K562 (cell line): ENCODE measurements around the gene PLAAT4. TPM values are rescaled to one million over a fixed set of nuclear protein-coding genes. Genes with fewer than 3 reads are reported as not detected.

Experiments
- IRF2 ChIP-seq: sonication (generic); formaldehyde crosslinking; IDR thresholded peaks from 2 replicates; pipeline ENCODE4 v1.8.1; 2022; ENCODE audit warnings: mild to moderate bottlenecking, missing genetic modification reagents
- NELFE ChIP-seq: IDR thresholded peaks from 2 replicates; pipeline ENCODE4 v1.6.1; 2011; ENCODE audit warnings: mild to moderate bottlenecking; ENCODE audit not compliant: insufficient read depth, insufficient read length
- NFIC ChIP-seq: fragments of 450-650 bp; IDR thresholded peaks from 2 replicates; pipeline ENCODE4 v1.6.1; 2017; ENCODE audit warnings: mild to moderate bottlenecking, inconsistent platforms
- NRF1 ChIP-seq, 2 experiments: fragments of 450-650 bp; IDR thresholded peaks in 1 of 2; conservative IDR thresholded peaks in 1 of 2; 2 replicates each; pipeline ENCODE4 v1.6.1; 2014; ENCODE audit warnings: mild to moderate bottlenecking in 2 of 2
- PML ChIP-seq: IDR thresholded peaks from 2 replicates; pipeline ENCODE4 v1.6.1; 2012; ENCODE audit warnings: low read length, inconsistent platforms
- TCF7L2 ChIP-seq: fragments of 150-350 bp; IDR thresholded peaks from 2 replicates; pipeline ENCODE4 v1.6.1; 2016; ENCODE audit warnings: low read depth, mild to moderate bottlenecking, low read length, moderate library complexity
- ZBTB1 ChIP-seq: sonication (generic); formaldehyde crosslinking; IDR thresholded peaks from 2 replicates; pipeline ENCODE4 v1.8.1; 2023; ENCODE audit warnings: missing genetic modification reagents, low read depth, mild to moderate bottlenecking, borderline replicate concordance
- ZNF232 ChIP-seq: sonication (generic); formaldehyde crosslinking; IDR thresholded peaks from 2 replicates; pipeline ENCODE4 v1.8.0; 2022; ENCODE audit warnings: mild to moderate bottlenecking, missing genetic modification reagents
- polyA plus RNA-seq, 8 experiments: library from polyadenylated mRNA; depleted of rRNA in 4 of 8; stranded (reverse) in 5 of 8; unstranded in 3 of 8; fragments of >200 nt; fragmentation: Nextera tagmentation in 2 of 8; fragmentation: Illumina TruSeq in 1 of 8; extraction: Ambion mirVana in 2 of 8; extraction: Trizol in 1 of 8; gene quantifications; 2 replicates each; pipeline versions ENCODE4 v1.2.1 to v1.2.3, GENCODE V29; 2011 to 2014; ENCODE audit warnings: inconsistent platforms in 1 of 8, missing spikeins in 1 of 8
- total RNA-seq, 7 experiments: library from RNA; depleted of rRNA in 6 of 7; stranded (reverse); fragments of >200 nt in 6 of 7; fragmentation: Illumina TruSeq in 2 of 7; extraction: Trizol in 2 of 7; gene quantifications; 2 replicates each; pipeline versions ENCODE4 v1.2.1 to v1.2.3, GENCODE V29; 2011 to 2021; ENCODE audit warnings: low replicate concordance in 1 of 7
- TF ChIP-seq, protein P1 (sequence below): sonication (generic); formaldehyde crosslinking; IDR thresholded peaks from 2 replicates; pipeline ENCODE4 v1.8.0; 2023; ENCODE audit warnings: missing genetic modification reagents, mild to moderate bottlenecking, borderline replicate concordance
- TF ChIP-seq, protein P2 (sequence below): fragments of 250-450 bp; sonication (Bioruptor Pico); IDR thresholded peaks from 2 replicates; pipeline ENCODE4 v1.8.0; 2022; ENCODE audit warnings: inconsistent platforms, mild to moderate bottlenecking, moderate library complexity, borderline replicate concordance
- TF ChIP-seq, protein P3 (sequence below): fragments of 250-450 bp; sonication (Bioruptor Pico); IDR thresholded peaks from 2 replicates; pipeline ENCODE4 v1.5.0; 2020; ENCODE audit warnings: mild to moderate bottlenecking
- TF ChIP-seq, protein P4 (sequence below): fragments of 450-650 bp; IDR thresholded peaks from 2 replicates; pipeline ENCODE4 v1.6.1; 2016; ENCODE audit warnings: low read depth, mild to moderate bottlenecking, moderate library complexity
- TF ChIP-seq, protein P5 (sequence below): sonication (generic); formaldehyde crosslinking; IDR thresholded peaks from 2 replicates; pipeline ENCODE4 v1.8.0; 2022; ENCODE audit warnings: missing genetic modification reagents, mild to moderate bottlenecking, borderline replicate concordance

The PLAAT4 gene
- total and polyA plus RNA-seq, 9 of the 15 experiments (the other 6 are each of a cell fraction or from before 2014, with no cell fraction given) = 0.54 to 3.0 (median 1.3) TPM; not detected in 1

DNA sequence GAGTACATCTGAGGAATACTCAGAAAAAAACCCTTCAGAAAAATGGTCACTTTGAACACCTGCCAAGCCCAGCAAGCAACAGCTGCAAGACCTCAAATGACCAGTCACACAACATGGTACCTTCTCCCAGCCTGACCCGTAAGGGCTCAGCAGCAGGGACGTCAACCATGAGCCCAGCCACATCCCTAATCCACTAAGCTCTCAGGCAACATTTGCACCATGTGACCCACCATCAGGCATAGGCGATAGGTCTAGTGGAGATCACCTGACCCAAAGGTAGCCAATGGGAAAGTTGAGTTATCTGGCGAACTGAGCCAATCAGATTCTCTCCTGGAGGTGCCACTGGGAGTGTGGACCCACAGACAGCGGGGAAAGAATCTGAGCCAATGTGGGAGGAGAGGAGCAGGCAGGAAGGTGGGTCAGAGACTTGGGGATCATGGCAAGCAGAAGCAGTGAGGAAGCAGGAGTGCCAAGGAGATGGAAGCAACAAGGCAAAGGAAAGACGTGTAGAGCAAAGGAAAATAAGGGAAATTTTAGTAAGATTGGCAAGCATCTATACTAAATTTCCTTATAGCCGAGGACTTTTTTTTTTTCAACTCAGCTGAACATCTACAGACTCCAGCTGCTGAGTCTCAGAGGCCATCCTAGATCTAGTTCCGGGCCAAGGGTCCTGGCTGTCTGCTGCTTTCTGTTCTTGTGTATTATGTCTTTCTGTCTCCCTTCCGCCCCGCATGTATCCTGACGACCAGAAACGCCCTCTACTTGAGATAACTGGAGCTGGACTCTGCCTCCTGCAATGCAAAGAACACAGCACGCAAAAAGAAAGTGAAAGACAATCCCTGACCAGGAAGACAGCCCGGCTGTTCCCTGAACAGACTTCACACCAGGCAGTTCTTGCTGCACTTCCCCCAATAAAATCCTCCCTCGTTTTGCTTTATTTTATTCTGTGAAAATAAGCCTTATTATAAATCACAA lies 37.6 kb downstream of the PLAAT4 start (continued):
- TF ChIP-seq, protein P1, sequence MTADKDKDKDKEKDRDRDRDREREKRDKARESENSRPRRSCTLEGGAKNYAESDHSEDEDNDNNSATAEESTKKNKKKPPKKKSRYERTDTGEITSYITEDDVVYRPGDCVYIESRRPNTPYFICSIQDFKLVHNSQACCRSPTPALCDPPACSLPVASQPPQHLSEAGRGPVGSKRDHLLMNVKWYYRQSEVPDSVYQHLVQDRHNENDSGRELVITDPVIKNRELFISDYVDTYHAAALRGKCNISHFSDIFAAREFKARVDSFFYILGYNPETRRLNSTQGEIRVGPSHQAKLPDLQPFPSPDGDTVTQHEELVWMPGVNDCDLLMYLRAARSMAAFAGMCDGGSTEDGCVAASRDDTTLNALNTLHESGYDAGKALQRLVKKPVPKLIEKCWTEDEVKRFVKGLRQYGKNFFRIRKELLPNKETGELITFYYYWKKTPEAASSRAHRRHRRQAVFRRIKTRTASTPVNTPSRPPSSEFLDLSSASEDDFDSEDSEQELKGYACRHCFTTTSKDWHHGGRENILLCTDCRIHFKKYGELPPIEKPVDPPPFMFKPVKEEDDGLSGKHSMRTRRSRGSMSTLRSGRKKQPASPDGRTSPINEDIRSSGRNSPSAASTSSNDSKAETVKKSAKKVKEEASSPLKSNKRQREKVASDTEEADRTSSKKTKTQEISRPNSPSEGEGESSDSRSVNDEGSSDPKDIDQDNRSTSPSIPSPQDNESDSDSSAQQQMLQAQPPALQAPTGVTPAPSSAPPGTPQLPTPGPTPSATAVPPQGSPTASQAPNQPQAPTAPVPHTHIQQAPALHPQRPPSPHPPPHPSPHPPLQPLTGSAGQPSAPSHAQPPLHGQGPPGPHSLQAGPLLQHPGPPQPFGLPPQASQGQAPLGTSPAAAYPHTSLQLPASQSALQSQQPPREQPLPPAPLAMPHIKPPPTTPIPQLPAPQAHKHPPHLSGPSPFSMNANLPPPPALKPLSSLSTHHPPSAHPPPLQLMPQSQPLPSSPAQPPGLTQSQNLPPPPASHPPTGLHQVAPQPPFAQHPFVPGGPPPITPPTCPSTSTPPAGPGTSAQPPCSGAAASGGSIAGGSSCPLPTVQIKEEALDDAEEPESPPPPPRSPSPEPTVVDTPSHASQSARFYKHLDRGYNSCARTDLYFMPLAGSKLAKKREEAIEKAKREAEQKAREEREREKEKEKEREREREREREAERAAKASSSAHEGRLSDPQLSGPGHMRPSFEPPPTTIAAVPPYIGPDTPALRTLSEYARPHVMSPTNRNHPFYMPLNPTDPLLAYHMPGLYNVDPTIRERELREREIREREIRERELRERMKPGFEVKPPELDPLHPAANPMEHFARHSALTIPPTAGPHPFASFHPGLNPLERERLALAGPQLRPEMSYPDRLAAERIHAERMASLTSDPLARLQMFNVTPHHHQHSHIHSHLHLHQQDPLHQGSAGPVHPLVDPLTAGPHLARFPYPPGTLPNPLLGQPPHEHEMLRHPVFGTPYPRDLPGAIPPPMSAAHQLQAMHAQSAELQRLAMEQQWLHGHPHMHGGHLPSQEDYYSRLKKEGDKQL (CRISPR knock-in tag) = no peak
- peak; percentile 16; the same call in 1 of the 2 replicates for TF ChIP-seq PML
- TF ChIP-seq, protein P2, sequence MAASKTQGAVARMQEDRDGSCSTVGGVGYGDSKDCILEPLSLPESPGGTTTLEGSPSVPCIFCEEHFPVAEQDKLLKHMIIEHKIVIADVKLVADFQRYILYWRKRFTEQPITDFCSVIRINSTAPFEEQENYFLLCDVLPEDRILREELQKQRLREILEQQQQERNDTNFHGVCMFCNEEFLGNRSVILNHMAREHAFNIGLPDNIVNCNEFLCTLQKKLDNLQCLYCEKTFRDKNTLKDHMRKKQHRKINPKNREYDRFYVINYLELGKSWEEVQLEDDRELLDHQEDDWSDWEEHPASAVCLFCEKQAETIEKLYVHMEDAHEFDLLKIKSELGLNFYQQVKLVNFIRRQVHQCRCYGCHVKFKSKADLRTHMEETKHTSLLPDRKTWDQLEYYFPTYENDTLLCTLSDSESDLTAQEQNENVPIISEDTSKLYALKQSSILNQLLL (CRISPR knock-in tag) = no peak
- TF ChIP-seq ZNF232 = no peak
- no peak for TF ChIP-seq ZBTB1 (CRISPR knock-in tag)
- TF ChIP-seq TCF7L2 = no peak
- TF ChIP-seq, protein P3, sequence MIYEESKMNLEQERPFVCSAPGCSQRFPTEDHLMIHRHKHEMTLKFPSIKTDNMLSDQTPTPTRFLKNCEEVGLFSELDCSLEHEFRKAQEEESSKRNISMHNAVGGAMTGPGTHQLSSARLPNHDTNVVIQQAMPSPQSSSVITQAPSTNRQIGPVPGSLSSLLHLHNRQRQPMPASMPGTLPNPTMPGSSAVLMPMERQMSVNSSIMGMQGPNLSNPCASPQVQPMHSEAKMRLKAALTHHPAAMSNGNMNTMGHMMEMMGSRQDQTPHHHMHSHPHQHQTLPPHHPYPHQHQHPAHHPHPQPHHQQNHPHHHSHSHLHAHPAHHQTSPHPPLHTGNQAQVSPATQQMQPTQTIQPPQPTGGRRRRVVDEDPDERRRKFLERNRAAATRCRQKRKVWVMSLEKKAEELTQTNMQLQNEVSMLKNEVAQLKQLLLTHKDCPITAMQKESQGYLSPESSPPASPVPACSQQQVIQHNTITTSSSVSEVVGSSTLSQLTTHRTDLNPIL (CRISPR knock-in tag) = no peak
- TF ChIP-seq, protein P4, sequence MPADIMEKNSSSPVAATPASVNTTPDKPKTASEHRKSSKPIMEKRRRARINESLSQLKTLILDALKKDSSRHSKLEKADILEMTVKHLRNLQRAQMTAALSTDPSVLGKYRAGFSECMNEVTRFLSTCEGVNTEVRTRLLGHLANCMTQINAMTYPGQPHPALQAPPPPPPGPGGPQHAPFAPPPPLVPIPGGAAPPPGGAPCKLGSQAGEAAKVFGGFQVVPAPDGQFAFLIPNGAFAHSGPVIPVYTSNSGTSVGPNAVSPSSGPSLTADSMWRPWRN = no peak
- TF ChIP-seq IRF2 (CRISPR knock-in tag) = peak; percentile 95
- TF ChIP-seq NFIC = peak; percentile 14; the same call in 1 of the 2 replicates
- no peak for TF ChIP-seq NELFE
- no peak for TF ChIP-seq NRF1 (conservative IDR thresholded peaks at IDR 0.05 in 1 of 2, IDR thresholded peaks at IDR 0.05 in 1 of 2)
- TF ChIP-seq, protein P5, sequence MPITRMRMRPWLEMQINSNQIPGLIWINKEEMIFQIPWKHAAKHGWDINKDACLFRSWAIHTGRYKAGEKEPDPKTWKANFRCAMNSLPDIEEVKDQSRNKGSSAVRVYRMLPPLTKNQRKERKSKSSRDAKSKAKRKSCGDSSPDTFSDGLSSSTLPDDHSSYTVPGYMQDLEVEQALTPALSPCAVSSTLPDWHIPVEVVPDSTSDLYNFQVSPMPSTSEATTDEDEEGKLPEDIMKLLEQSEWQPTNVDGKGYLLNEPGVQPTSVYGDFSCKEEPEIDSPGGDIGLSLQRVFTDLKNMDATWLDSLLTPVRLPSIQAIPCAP (CRISPR knock-in tag) = no peak
